ENCODE data around the gene NTRK1. TPM values are rescaled to one million over a fixed set of nuclear protein-coding genes. Genes with fewer than 3 reads are reported as not detected.
A peak's percentile ranks its signal among the peaks of the same experiment; 100 is the strongest.

Gene NTRK1
- polyA plus RNA-seq, 1 experiment, result 0.02 TPM

- TF ChIP-seq, protein P1, sequence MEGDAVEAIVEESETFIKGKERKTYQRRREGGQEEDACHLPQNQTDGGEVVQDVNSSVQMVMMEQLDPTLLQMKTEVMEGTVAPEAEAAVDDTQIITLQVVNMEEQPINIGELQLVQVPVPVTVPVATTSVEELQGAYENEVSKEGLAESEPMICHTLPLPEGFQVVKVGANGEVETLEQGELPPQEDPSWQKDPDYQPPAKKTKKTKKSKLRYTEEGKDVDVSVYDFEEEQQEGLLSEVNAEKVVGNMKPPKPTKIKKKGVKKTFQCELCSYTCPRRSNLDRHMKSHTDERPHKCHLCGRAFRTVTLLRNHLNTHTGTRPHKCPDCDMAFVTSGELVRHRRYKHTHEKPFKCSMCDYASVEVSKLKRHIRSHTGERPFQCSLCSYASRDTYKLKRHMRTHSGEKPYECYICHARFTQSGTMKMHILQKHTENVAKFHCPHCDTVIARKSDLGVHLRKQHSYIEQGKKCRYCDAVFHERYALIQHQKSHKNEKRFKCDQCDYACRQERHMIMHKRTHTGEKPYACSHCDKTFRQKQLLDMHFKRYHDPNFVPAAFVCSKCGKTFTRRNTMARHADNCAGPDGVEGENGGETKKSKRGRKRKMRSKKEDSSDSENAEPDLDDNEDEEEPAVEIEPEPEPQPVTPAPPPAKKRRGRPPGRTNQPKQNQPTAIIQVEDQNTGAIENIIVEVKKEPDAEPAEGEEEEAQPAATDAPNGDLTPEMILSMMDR (IDR thresholded peaks at IDR 0.05; ENCODE audit: insufficient read depth, low read depth, low read length), result peak; percentile 6; the same call in 1 of the 2 replicates
- DNase-seq (ENCODE audit: low read depth), result no peak
- peaks cover 41% of the 10 kb centered on the region for H3K27me3 ChIP-seq (ENCODE audit: control insufficient read depth, insufficient read depth, low read length)
- ChIA-PET POLR2A (no interaction called here), CTCF (interaction anchor here (0.7 to 11.9 kb wide), 7 partner anchors 8 to 165 kb away, joined by 3 to 174 read pairs (median 3); no protein-coding TSS in a partner anchor)
- no peak overlapping the region for H3K4me3 ChIP-seq (ENCODE audit: low read depth, low read length)
- H3K36me3 ChIP-seq (ENCODE audit: control insufficient read depth, insufficient read depth, low read length), result no peaks in the 10 kb centered on the region
These were observed 6.0 kb upstream of the NTRK1 start for GRCh38 chr1:156854634-156855033.

- H3K36me3 ChIP-seq (ENCODE audit: control insufficient read depth, insufficient read depth, low read length), result no peaks in the 10 kb centered on the region
- no peak overlapping the region for H3K4me3 ChIP-seq (ENCODE audit: low read depth, low read length)
- CTCF ChIA-PET, result interaction anchor here (1.1 to 13.5 kb wide), 7 partner anchors 9 to 167 kb away, joined by 4 to 290 read pairs (median 7); partner anchors contain the start of gene CRABP2
- DNase-seq (ENCODE audit: low read depth), result no peak
- peaks cover 42% of the 10 kb centered on the region for H3K27me3 ChIP-seq (ENCODE audit: control insufficient read depth, insufficient read depth, low read length)
- POLR2A ChIA-PET, result no interaction called here
- TF ChIP-seq, protein P1 (IDR thresholded peaks at IDR 0.05; ENCODE audit: insufficient read depth, low read depth, low read length), result no peak
These were observed 4.3 kb upstream of the NTRK1 start for GRCh38 chr1:156856282-156856785.

- TF ChIP-seq, protein P1 (IDR thresholded peaks at IDR 0.05; ENCODE audit: insufficient read depth, low read depth, low read length), result no peak
- peaks cover 49% of the 10 kb centered on the region for H3K27me3 ChIP-seq (ENCODE audit: control insufficient read depth, insufficient read depth, low read length)
- H3K36me3 ChIP-seq (ENCODE audit: control insufficient read depth, insufficient read depth, low read length), result no peaks in the 10 kb centered on the region
- DNase-seq (ENCODE audit: low read depth), result no peak
- no peak overlapping the region for H3K4me3 ChIP-seq (ENCODE audit: low read depth, low read length)
- ChIA-PET POLR2A (interaction anchor here (1.0 kb wide), 1 partner anchor 56 kb away, joined by 3 read pairs; no protein-coding TSS in a partner anchor), CTCF (interaction anchor here (0.9 to 13.5 kb wide), 10 partner anchors 19 to 169 kb away, joined by 3 to 290 read pairs (median 57); partner anchors contain the start of genes CRABP2, ISG20L2, LRRC71 and METTL25B)
These were observed 3.1 kb upstream of the NTRK1 start for GRCh38 chr1:156857532-156857931.

GRCh38 chr1:156858555-156858956 is 2.1 kb upstream of the NTRK1 start:
- Histone ChIP-seq H3K27me3 (ENCODE audit: control insufficient read depth, insufficient read depth, low read length) (peaks cover 57% of the 10 kb centered on the region), H3K36me3 (ENCODE audit: control insufficient read depth, insufficient read depth, low read length) (no peaks in the 10 kb centered on the region), H3K4me3 (ENCODE audit: low read depth, low read length) (no peak overlapping the region)
- no peak for DNase-seq (ENCODE audit: low read depth)
- TF ChIP-seq, protein P1 (IDR thresholded peaks at IDR 0.05; ENCODE audit: insufficient read depth, low read depth, low read length), result no peak
- POLR2A ChIA-PET, result interaction anchor here (1.0 kb wide), 1 partner anchor 57 kb away, joined by 3 read pairs; no protein-coding TSS in a partner anchor
- CTCF ChIA-PET, result interaction anchor here (0.8 to 13.5 kb wide), 13 partner anchors 16 to 234 kb away, joined by 3 to 290 read pairs (median 30); partner anchors contain the start of genes ISG20L2 and METTL25B

DNA sequence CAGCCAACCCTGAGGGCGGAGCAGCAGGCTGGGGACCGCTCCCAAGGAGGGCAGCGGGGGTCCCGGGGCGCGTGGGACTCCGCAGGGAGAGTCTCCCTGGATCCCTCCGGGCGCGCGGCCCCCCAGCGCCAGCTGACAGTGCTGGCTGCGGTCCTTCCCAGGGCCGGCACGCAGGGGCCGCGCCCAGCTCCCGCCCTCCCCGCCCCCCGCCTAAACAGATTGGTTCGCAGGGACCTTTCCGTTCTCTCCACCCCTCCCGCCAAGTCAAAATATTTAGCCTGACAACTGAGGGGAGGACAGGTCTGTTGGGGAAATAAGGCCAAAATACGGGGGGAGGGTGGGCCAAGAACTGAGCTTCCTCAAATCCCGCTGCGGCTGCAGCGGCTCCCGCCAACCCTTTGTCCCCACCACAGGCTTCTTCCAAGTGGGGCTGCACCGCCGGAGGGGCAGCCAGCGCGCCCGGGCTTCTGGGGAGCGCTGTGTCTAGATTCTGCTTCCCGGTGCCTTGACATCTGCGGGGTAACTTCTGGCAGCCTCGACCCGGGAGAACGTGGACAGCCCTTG is 1.6 kb upstream of the NTRK1 start, which contains the start of gene INSRR:
Gene INSRR, minus strand, starts transcription at position 159 of the 564 bp plus-strand sequence. CDS start 496 bp downstream, outside the sequence.
- Histone ChIP-seq H3K36me3 (ENCODE audit: control insufficient read depth, insufficient read depth, low read length) (no peaks in the 10 kb centered on the region), H3K27me3 (ENCODE audit: control insufficient read depth, insufficient read depth, low read length) (peaks cover 59% of the 10 kb centered on the region), H3K4me3 (ENCODE audit: low read depth, low read length) (peak within 1 kb of the TSS; percentile 30)
- ChIA-PET CTCF (interaction anchor here (0.8 to 13.5 kb wide), 26 partner anchors 11 to 235 kb away, joined by 3 to 290 read pairs (median 12); partner anchors contain the start of genes HDGF, ISG20L2, METTL25B and MRPL24), POLR2A (no interaction called here)
- TF ChIP-seq, protein P1 (IDR thresholded peaks at IDR 0.05; ENCODE audit: insufficient read depth, low read depth, low read length), result no peak
- no peak for DNase-seq (ENCODE audit: low read depth)
